Stimulated activated CD8-positive, alpha-beta memory T cell treated with anti-CD3 and anti-CD28 coated beads, Interleukin-2, amount 100 ng/mL, for 1 hour (primary cell): ENCODE results near the gene ZNF546.
"Not testable (repeated sequence)": the region's sequence is repeated elsewhere in the genome, so short reads cannot be mapped to it uniquely, and the experiment has no call there.

ENCODE experiments used
- DNase-seq, 2 donors: peaks; one replicate each; pipeline ENCODE4 v3.0.0-alpha.2; 2020; ENCODE audit warnings: low read depth in 2 of 2

ZNF546 gene

GRCh38 chr19:39986643-39987042 lies 10.2 kb upstream of the ZNF546 start:
- no peak for DNase-seq

- no peak for DNase-seq
Observed at GRCh38 chr19:39987167-39987566, 9.7 kb upstream of the ZNF546 start.

GRCh38 chr19:39987596-39987995 lies 9.3 kb upstream of the ZNF546 start:
- DNase-seq: no peak

GRCh38 chr19:39993605-39994004 lies 3.3 kb upstream of the ZNF546 start:
- no peak for DNase-seq

GRCh38 chr19:39994361-39994760 lies 2.5 kb upstream of the ZNF546 start:
- DNase-seq: no peak

- DNase-seq: no peak
Observed at GRCh38 chr19:39995794-39996193, 1.1 kb upstream of the ZNF546 start.

- DNase-seq: peak; percentile 5 to 9
Observed at GRCh38 chr19:39996218-39996810, 546 bp upstream of the ZNF546 start.

GRCh38 chr19:39997638-39998216 lies 867 bp downstream of the ZNF546 start:
- no peak for DNase-seq

GRCh38 chr19:39998501-39998900 lies 1.6 kb downstream of the ZNF546 start:
- DNase-seq: no peak

GRCh38 chr19:40005691-40006272 lies 8.9 kb downstream of the ZNF546 start:
- DNase-seq: no peak

GRCh38 chr19:40006273-40006691 lies 9.4 kb downstream of the ZNF546 start:
- DNase-seq: no peak

- DNase-seq: no peak
Observed at GRCh38 chr19:40009674-40010073, 12.8 kb downstream of the ZNF546 start.

GRCh38 chr19:40013991-40014390 lies 17.1 kb downstream of the ZNF546 start:
- no peak for DNase-seq

- no peak for DNase-seq
Observed at GRCh38 chr19:40023969-40024368, 27.1 kb downstream of the ZNF546 start.

- no peak for DNase-seq
Observed at GRCh38 chr19:40025938-40026596, 29.2 kb downstream of the ZNF546 start.

- no peak for DNase-seq
Observed at GRCh38 chr19:40026597-40026970, 29.7 kb downstream of the ZNF546 start.

- no peak for DNase-seq
Observed at GRCh38 chr19:40033989-40034560, 37.2 kb downstream of the ZNF546 start.

- DNase-seq: no peak
Observed at GRCh38 chr19:40035996-40036395, 39.1 kb downstream of the ZNF546 start.

GRCh38 chr19:40038047-40038446 lies 41.2 kb downstream of the ZNF546 start:
- not testable (repeated sequence) for DNase-seq

- not testable (repeated sequence) for DNase-seq
Observed at GRCh38 chr19:40041718-40042117, 44.9 kb downstream of the ZNF546 start.

GRCh38 chr19:40053491-40053890 lies 56.6 kb downstream of the ZNF546 start:
- DNase-seq: no peak

- DNase-seq: no peak
Observed at GRCh38 chr19:40054632-40055031, 57.8 kb downstream of the ZNF546 start.

GRCh38 chr19:40055049-40055448 lies 58.2 kb downstream of the ZNF546 start:
- DNase-seq: no peak
